ENCODE measurements around the gene CXorf65.

Gene CXorf65

DNA sequence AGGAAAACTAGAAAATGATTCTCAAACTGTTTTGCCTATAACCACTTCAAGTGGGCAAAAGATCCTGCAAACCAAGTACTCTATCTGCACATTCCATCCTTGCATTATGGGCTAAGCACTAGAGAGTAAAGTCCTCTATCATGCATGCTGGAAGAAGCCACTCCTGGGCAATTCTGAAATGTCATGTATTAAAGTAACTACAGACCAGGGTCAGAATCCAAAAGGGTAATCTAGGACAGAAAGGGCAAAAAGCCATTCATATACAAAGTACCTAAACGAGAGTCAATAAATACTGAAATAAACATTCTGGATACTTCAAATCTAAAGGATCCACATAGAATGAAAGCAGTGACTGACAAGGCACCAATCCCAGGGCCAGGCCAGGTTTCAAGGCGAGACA lies 39.5 kb downstream of the CXorf65 start:
- no peak for DNase-seq (ENCODE audit: low spot score)

DNA sequence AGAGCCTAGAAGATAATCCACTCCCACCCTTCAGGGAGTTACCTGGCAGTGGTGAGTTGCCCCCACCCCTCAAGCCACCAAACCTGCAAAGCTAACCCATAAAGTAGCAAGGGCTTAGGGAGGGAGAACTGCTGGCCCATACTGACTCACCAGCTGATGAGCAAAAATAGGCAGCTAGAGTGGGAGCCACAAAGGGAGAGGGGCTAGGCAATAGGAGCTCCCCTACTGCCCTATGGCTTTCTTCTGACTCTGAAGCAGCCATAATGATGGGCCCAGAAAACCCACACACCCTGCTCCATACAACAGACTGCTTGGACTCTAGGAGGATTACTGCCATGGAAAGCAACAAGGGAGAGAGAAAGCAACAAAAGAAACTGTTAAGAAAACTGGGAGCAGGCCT lies 46.4 kb downstream of the CXorf65 start:
- DNase-seq (ENCODE audit: low spot score) = no peak

DNA sequence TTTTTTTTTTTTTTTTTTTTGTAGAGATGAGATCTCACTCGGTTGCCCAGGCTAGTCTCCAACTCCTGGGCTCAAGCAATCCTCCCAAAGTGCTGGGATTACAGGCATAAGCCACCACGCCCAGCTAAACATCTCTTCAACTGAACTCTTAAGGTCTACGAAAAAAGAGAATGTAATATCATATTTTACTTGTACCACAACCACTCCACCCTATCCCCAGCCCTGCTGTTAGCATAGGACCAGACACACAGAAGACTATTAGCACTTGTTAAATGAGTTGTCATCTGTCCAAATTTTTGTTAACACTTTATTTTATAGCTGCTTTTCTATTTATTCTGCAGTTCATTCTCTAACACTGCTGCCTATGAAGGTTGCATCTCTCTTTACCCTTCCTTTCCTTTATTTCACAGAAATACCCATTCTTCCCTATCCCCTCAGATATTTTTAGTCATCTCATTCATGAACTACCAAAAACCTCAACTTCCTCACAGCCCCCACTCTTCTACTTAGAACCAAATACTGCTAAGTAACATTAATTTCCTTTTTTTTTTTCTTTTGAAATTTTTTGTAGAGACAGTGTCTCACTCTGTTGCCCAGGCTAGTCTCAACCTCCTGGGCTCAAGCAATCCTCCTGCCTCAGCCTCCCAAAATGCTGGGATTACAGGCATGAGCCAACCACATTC lies 48.6 kb downstream of the CXorf65 start:
- no peak for DNase-seq (ENCODE audit: low spot score)

DNA sequence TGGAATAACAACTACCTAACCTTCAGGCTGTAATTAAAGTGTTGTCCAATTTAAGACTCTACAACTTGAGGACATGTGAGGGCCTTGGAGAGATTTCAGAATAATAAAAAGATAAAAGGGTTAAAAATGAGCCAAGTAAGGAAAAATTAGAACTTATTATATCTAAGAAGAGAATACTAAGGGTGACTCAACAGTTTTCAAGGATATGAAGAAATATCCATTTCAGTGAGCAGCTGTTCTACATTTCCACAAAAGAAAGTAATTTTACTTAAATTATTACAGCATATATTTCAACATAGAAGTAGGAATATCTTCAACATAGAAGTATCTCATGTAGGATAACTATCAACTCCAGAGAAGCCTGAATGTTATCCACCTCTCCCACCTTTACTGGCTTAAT lies 49.7 kb downstream of the CXorf65 start:
- no peak for DNase-seq (ENCODE audit: low spot score)

All from HuH-7.5 (cell line).